Suprapubic skin (tissue), 4 donors: Measurements from ENCODE around the gene MYEOV. TPM values are rescaled to one million over a fixed set of nuclear protein-coding genes. Genes with fewer than 3 reads are reported as not detected.

Experiments
- DNase-seq, 2 donors: peaks; one replicate each; pipeline ENCODE4 v3.0.0-alpha.2; 2019; ENCODE audit warnings: low spot score in 2 of 2
- H3K27ac ChIP-seq: fragments of 200-600 bp; sonication (generic); one replicate; pipeline ENCODE4 v1.5.1; 2019
- H3K27me3 ChIP-seq: fragments of 200-600 bp; sonication (generic); one replicate; pipeline ENCODE4 v1.5.1; 2019
- H3K36me3 ChIP-seq: fragments of 200-600 bp; sonication (generic); one replicate; pipeline ENCODE4 v1.5.1; 2019
- H3K4me1 ChIP-seq: fragments of 200-600 bp; sonication (generic); one replicate; pipeline ENCODE4 v1.5.1; 2019
- H3K4me3 ChIP-seq: fragments of 200-600 bp; sonication (generic); one replicate; pipeline ENCODE4 v1.5.1; 2019; ENCODE audit warnings: mild to moderate bottlenecking
- H3K9me3 ChIP-seq: fragments of 200-600 bp; sonication (generic); one replicate; pipeline ENCODE4 v1.5.1; 2019
- CTCF ChIP-seq, 2 donors: fragments of 200-600 bp in 1 of 2; fragments of 450-650 bp in 1 of 2; sonication (generic) in 1 of 2; IDR thresholded peaks; one replicate each; pipeline ENCODE4 v1.5.1; 2016 to 2019; ENCODE audit warnings: antibody characterized with exemption in 2 of 2, mild to moderate bottlenecking in 1 of 2, moderate library complexity in 1 of 2
- EP300 ChIP-seq: sonication (generic); formaldehyde crosslinking; IDR thresholded peaks from one replicate; pipeline ENCODE4 v1.6.1; 2017; ENCODE audit warnings: antibody characterized with exemption
- POLR2A ChIP-seq, 2 donors: fragments of 450-650 bp; IDR thresholded peaks; one replicate each; pipeline ENCODE4 v1.6.1; 2017; ENCODE audit warnings: antibody characterized with exemption in 2 of 2, mild to moderate bottlenecking in 2 of 2, moderate library complexity in 2 of 2
- POLR2AphosphoS5 ChIP-seq, 3 donors: sonication (generic); formaldehyde crosslinking; IDR thresholded peaks; one replicate each; pipeline ENCODE4 v1.6.1; 2017; ENCODE audit warnings: antibody characterized with exemption in 3 of 3
- WGBS: methylation state at CpG from one replicate; pipeline ENCODE4 v1.1.5; 2018; 5-methylcytosine and 5-hydroxymethylcytosine counted together
- total RNA-seq, 4 donors: library from RNA; depleted of rRNA; stranded (reverse); fragments of >200 nt; gene quantifications; one replicate each; pipeline ENCODE4 v1.1.0, GENCODE V29; 2016

MYEOV gene
- total RNA-seq, 4 donors from 2014 or later: 9.9 to 25.6 (median 15.8) TPM

- Histone ChIP-seq H3K9me3 (no peaks in the 10 kb centered on the region), H3K27me3 (no peaks in the 10 kb centered on the region), H3K4me3 (no peak overlapping the region), H3K4me1 (peaks cover 43% of the 10 kb centered on the region), H3K36me3 (no peaks in the 10 kb centered on the region), H3K27ac (peak overlapping the region; percentile 82)
- DNase-seq: no peak
- WGBS: 50% methylated on average over 2 of the region's 2 CpGs
- TF ChIP-seq CTCF (IDR thresholded peaks at IDR 0.05) (no peak), EP300 (no peak), POLR2AphosphoS5 (IDR thresholded peaks at IDR 0.05) (no peak)
Measured at GRCh38 chr11:69280451-69280850, 13.5 kb upstream of the MYEOV start.

GRCh38 chr11:69280994-69281393 is 13.0 kb upstream of the MYEOV start:
- peak overlapping the region; percentile 82 for H3K27ac ChIP-seq
- TF ChIP-seq POLR2A (IDR thresholded peaks at IDR 0.05): no peak
- no peak for TF ChIP-seq EP300
- peak in 1 of 3 donors; percentile 57 for TF ChIP-seq POLR2AphosphoS5 (IDR thresholded peaks at IDR 0.05)
- H3K4me3 ChIP-seq: no peak overlapping the region
- no peaks in the 10 kb centered on the region for H3K9me3 ChIP-seq
- WGBS: 29% methylated on average over 6 of the region's 6 CpGs
- H3K36me3 ChIP-seq: no peaks in the 10 kb centered on the region
- peaks cover 43% of the 10 kb centered on the region for H3K4me1 ChIP-seq
- no peaks in the 10 kb centered on the region for H3K27me3 ChIP-seq
- DNase-seq: peak in 1 of 2 donors; percentile 71

DNA sequence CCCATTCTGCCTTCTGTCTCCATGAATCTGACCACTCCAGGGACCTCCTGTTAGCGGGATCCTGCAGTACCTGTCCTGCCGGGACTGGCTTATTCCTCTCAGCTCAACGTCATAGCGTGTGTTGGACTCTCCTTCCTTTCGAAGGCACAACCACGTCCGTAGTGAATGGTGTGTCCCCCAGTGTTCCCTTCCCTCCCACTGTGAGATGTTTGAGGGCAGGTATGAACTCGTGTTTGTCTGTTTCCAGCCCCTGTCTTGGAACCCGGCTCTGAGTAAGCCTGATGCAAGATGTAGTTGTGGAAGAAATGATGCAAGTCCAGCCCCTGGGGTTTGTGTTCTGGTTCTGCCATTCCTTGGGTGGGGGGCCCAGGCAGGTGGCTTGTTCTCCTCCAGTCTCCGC is 10.5 kb upstream of the MYEOV start:
- H3K9me3 ChIP-seq: no peaks in the 10 kb centered on the region
- DNase-seq: no peak
- TF ChIP-seq POLR2A (IDR thresholded peaks at IDR 0.05): no peak
- TF ChIP-seq CTCF (IDR thresholded peaks at IDR 0.05): no peak
- TF ChIP-seq EP300: no peak
- H3K4me3 ChIP-seq: no peak overlapping the region
- peaks cover 26% of the 10 kb centered on the region for H3K4me1 ChIP-seq
- WGBS: 71% methylated on average over 10 of the region's 10 CpGs
- H3K36me3 ChIP-seq: no peaks in the 10 kb centered on the region
- H3K27me3 ChIP-seq: no peaks in the 10 kb centered on the region
- H3K27ac ChIP-seq: no peak overlapping the region

GRCh38 chr11:69284081-69284511 is 9.9 kb upstream of the MYEOV start:
- no peak overlapping the region for H3K27ac ChIP-seq
- no peaks in the 10 kb centered on the region for H3K27me3 ChIP-seq
- H3K4me1 ChIP-seq: peaks cover 21% of the 10 kb centered on the region
- H3K4me3 ChIP-seq: no peak overlapping the region
- H3K9me3 ChIP-seq: no peaks in the 10 kb centered on the region
- no peak for DNase-seq
- no peaks in the 10 kb centered on the region for H3K36me3 ChIP-seq
- 89% methylated on average over 8 of the region's 9 CpGs for WGBS
- TF ChIP-seq EP300 (no peak), POLR2AphosphoS5 (IDR thresholded peaks at IDR 0.05) (no peak), POLR2A (IDR thresholded peaks at IDR 0.05) (no peak), CTCF (IDR thresholded peaks at IDR 0.05) (no peak)

DNA sequence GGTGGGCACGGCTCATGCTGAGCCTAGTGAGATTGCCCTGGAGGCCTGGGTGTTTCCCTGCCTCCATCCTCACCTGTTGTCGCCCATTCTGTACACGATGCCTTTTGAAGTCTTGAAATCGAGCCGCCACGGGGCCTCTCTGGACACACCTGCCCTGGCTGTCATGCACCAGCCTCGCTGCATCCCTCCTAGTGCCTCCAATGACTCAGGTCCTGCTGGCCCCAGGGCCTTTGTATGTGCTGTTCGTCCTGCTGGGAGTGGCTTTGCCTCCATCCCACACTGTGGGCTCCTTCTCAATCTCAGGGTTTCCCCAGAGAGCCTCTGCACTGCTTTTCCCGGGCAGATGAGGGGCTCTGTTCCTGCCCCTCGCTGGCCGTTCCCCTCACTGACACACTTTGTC is 8.9 kb upstream of the MYEOV start:
- no peak for DNase-seq
- Histone ChIP-seq H3K9me3 (no peaks in the 10 kb centered on the region), H3K4me1 (peaks cover 20% of the 10 kb centered on the region), H3K4me3 (no peak overlapping the region), H3K27ac (no peak overlapping the region), H3K27me3 (no peaks in the 10 kb centered on the region), H3K36me3 (no peaks in the 10 kb centered on the region)
- TF ChIP-seq POLR2A (IDR thresholded peaks at IDR 0.05) (no peak), POLR2AphosphoS5 (IDR thresholded peaks at IDR 0.05) (no peak), EP300 (no peak), CTCF (IDR thresholded peaks at IDR 0.05) (no peak)
- 80% methylated on average over 9 of the region's 11 CpGs for WGBS

- H3K36me3 ChIP-seq: no peaks in the 10 kb centered on the region
- H3K4me1 ChIP-seq: peaks cover 13% of the 10 kb centered on the region
Measured at GRCh38 chr11:69285766-69286165, 8.2 kb upstream of the MYEOV start.

More at GRCh38 chr11:69285766-69286165, 8.2 kb upstream of the MYEOV start:
- 90% methylated on average over 4 of the region's 11 CpGs for WGBS
- no peak overlapping the region for H3K4me3 ChIP-seq
- H3K27ac ChIP-seq: no peak overlapping the region
- DNase-seq: no peak
- TF ChIP-seq POLR2A (IDR thresholded peaks at IDR 0.05): no peak
- no peak for TF ChIP-seq EP300
- no peak for TF ChIP-seq POLR2AphosphoS5 (IDR thresholded peaks at IDR 0.05)
- no peak for TF ChIP-seq CTCF (IDR thresholded peaks at IDR 0.05)
- no peaks in the 10 kb centered on the region for H3K27me3 ChIP-seq
- H3K9me3 ChIP-seq: no peaks in the 10 kb centered on the region
